HepG2 (cell line): ENCODE data around the gene WDR43. TPM values are rescaled to one million over a fixed set of nuclear protein-coding genes. Genes with fewer than 3 reads are reported as not detected.
A peak's percentile ranks its signal among the peaks of the same experiment; 100 is the strongest.

Experiments used
- ATAC-seq: fragments of 200-7000 bp; cut with Tn5 transposase; 3 replicates; pipeline ENCODE4 v1.9.1; 2020; ENCODE audit warnings: mild to moderate bottlenecking, moderate library complexity
- BruUV-seq: library from RNA; stranded (reverse); fragments of 400-500 nt; replicated peaks from 2 replicates; lab custom pipeline; 2021; lab: Mats Ljungman, UMichigan
- CTCF ChIA-PET: fragments of 300-600 bp; formaldehyde crosslinking; extraction: SDS; loops from one replicate; lab custom pipeline; 2021; ENCODE audit warnings: low total read pairs, inconsistent platforms, low intra/inter-chr PET ratio; lab: Yijun Ruan, JAX
- POLR2A ChIA-PET: fragments of 350-600 bp; sonication (Branson Sonifier 250); formaldehyde crosslinking; loops from one replicate; lab custom pipeline; 2020; ENCODE audit warnings: antibody characterized with exemption, inconsistent platforms; lab: Yijun Ruan, JAX
- DNase-seq: peaks from one replicate; pipeline ENCODE4 v3.0.0-alpha.2; 2015; ENCODE audit warnings: low spot score
- FAIRE-seq: peaks from 3 replicates; lab custom pipeline; 2011; peaks lifted over from hg19 to GRCh38; lab: Jason Lieb, UNC
- H2AFZ ChIP-seq: one replicate; pipeline ENCODE4 v1.6.1; 2011; ENCODE audit warnings: low read length, inconsistent platforms
- H3K27ac ChIP-seq: fragments of 300-600 bp; 3 replicates; pipeline ENCODE4 v1.8.0; 2011; ENCODE audit warnings: mixed run types, mild to moderate bottlenecking, mixed read lengths, low read length, inconsistent platforms; ENCODE audit not compliant: insufficient read depth; ENCODE audit errors: extremely low read length
- H3K27me3 ChIP-seq, 2 experiments: fragments of 200-600 bp in 1 of 2; 2 replicates in 1 of 2; 3 replicates in 1 of 2; pipeline versions ENCODE4 v1.6.0 to v1.8.0; 2011; ENCODE audit warnings: low read length in 2 of 2, mild to moderate bottlenecking in 2 of 2, moderate library complexity in 2 of 2, inconsistent platforms in 1 of 2; ENCODE audit not compliant: insufficient read depth in 2 of 2, control insufficient read depth in 1 of 2
- H3K36me3 ChIP-seq, 2 experiments: fragments of 200-600 bp in 1 of 2; replicated peaks in 1 of 2; 2 replicates in 1 of 2; 3 replicates in 1 of 2; pipeline versions ENCODE4 v1.5.1 to v1.8.0; 2011; ENCODE audit warnings: low read length in 2 of 2, inconsistent platforms in 1 of 2; ENCODE audit not compliant: insufficient read depth in 2 of 2, control insufficient read depth in 1 of 2
- H3K4me1 ChIP-seq: 2 replicates; pipeline ENCODE4 v1.5.1; 2012; ENCODE audit warnings: low read length, inconsistent platforms; ENCODE audit not compliant: insufficient read depth
- H3K4me2 ChIP-seq: 2 replicates; pipeline ENCODE4 v1.6.0; 2011; ENCODE audit warnings: low read depth, low read length, inconsistent platforms
- H3K4me3 ChIP-seq, 3 experiments: fragments of 200-600 bp in 1 of 3; sonication (generic), shearing (Covaris generic) in 1 of 3; replicated peaks in 1 of 3; 2 replicates each; pipeline ENCODE4 v1.5.1; 2011 to 2016; ENCODE audit warnings: low read length in 3 of 3, inconsistent platforms in 2 of 3, low read depth in 2 of 3, mild to moderate bottlenecking in 2 of 3, control low read depth in 1 of 3, mixed read lengths in 1 of 3; ENCODE audit not compliant: insufficient read depth in 1 of 3
- H3K79me2 ChIP-seq: one replicate; pipeline ENCODE4 v1.6.1; 2011; ENCODE audit warnings: low read length, inconsistent platforms; ENCODE audit not compliant: insufficient read depth
- H3K9ac ChIP-seq: 2 replicates; pipeline ENCODE4 v1.6.0; 2011; ENCODE audit warnings: mild to moderate bottlenecking, low read depth, low read length, inconsistent platforms; ENCODE audit not compliant: insufficient read depth
- H3K9me3 ChIP-seq: 2 replicates; pipeline ENCODE4 v1.5.1; 2012; ENCODE audit warnings: mild to moderate bottlenecking, low read length
- H4K20me1 ChIP-seq: 2 replicates; pipeline ENCODE4 v1.6.0; 2011; ENCODE audit warnings: inconsistent platforms, mild to moderate bottlenecking, low read length, moderate library complexity; ENCODE audit not compliant: insufficient read depth
- HNRNPK ChIP-seq: fragments of 200-400 bp; formaldehyde crosslinking; IDR thresholded peaks from 2 replicates; pipeline ENCODE4 v1.6.1; 2018; ENCODE audit warnings: low read length, low read depth, moderate library complexity, mild to moderate bottlenecking; ENCODE audit not compliant: poor library complexity, severe bottlenecking
- RBM22 ChIP-seq: fragments of 200-400 bp; formaldehyde crosslinking; optimal IDR thresholded peaks from 2 replicates; pipeline ENCODE3; 2017; ENCODE audit warnings: mild to moderate bottlenecking, low read length, moderate library complexity
- ZBTB1 ChIP-seq: sonication (generic); formaldehyde crosslinking; IDR thresholded peaks from 2 replicates; pipeline ENCODE4 v1.4.0; 2020; ENCODE audit warnings: missing genetic modification reagents, borderline replicate concordance
- ZNF570 ChIP-seq: sonication (generic); formaldehyde crosslinking; IDR thresholded peaks from 2 replicates; pipeline ENCODE4 v1.4.0; 2020; ENCODE audit warnings: mild to moderate bottlenecking, missing genetic modification reagents, borderline replicate concordance
- WGBS: methylation state at CpG from one replicate; pipeline ENCODE4 v1.1.6; 2017; ENCODE audit warnings: low lambda C conversion rate; 5-methylcytosine and 5-hydroxymethylcytosine counted together
- in situ Hi-C: cut with HindIII; loops from 2 replicates; pipeline ENCODE4 v1.10.0; 2017; ENCODE audit warnings: low pct_unique_long_range_greater_than_20kb; ENCODE audit not compliant: extremely low pct_ligation_motif_present
- intact Hi-C: fragments of 100-400 bp; cut with micrococcal nuclease; formaldehyde crosslinking; loops from one replicate; pipeline ENCODE4 v1.10.0; 2022; ENCODE audit not compliant: unreplicated experiment
- polyA plus RNA-seq, 8 experiments: library from polyadenylated mRNA; depleted of rRNA in 3 of 8; stranded (reverse) in 7 of 8; unstranded in 1 of 8; fragments of >200 nt; fragmentation: Illumina TruSeq in 4 of 8; extraction: Trizol in 4 of 8; gene quantifications; 2 replicates each; pipeline versions ENCODE4 v1.2.1 to v1.2.3, GENCODE V29; 2011 to 2016; ENCODE audit warnings: low read depth in 4 of 8, missing spikeins in 1 of 8, mixed read lengths in 1 of 8; ENCODE audit not compliant: insufficient read depth in 1 of 8
- total RNA-seq, 5 experiments: library from RNA; depleted of rRNA; stranded (reverse); fragments of >200 nt; fragmentation: Illumina TruSeq; extraction: Trizol; gene quantifications; 2 replicates each; pipeline ENCODE4 v1.2.3, GENCODE V29; 2016; ENCODE audit warnings: low read depth in 1 of 5
- TF ChIP-seq, protein P1 (sequence below): sonication (generic); formaldehyde crosslinking; IDR thresholded peaks from 2 replicates; pipeline ENCODE4 v1.4.0; 2020; ENCODE audit warnings: missing genetic modification reagents, borderline replicate concordance

WDR43 gene
- total and polyA plus RNA-seq, 2 of the 13 experiments (the other 11 are each of a cell fraction or from before 2014, with no cell fraction given), result 121 to 167 TPM

DNA sequence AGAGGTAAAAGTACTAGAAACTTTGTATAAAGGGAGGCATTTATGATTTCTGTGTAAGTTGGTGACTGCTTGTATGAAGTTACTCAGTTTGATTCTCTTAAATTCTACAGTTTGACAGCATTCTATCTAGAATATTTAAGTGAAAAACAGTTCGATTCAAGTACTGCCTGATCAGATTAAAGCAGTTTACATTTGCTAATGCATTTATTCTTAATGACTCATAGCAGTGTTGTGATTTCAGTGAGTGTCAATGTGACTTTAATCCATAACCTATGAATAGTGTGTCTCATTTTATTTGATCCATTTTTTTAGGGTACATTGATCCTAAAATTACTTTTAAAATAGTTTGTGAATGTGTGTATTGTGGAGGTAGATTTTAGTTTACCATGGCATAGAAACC lies 35.7 kb downstream of the WDR43 start:
- H3K36me3 ChIP-seq, result peaks cover 31 to 95% of the 10 kb centered on the region in 2 experiments
- no peak overlapping the region for H3K27ac ChIP-seq
- POLR2A ChIA-PET, result no interaction called here
- intact Hi-C loops (no loop called here), in situ Hi-C loops (no loop called here)
- ATAC-seq, result no peak
- 96% methylated on average over 1 of the region's 1 CpG for WGBS
- H3K4me1 ChIP-seq, result no peaks in the 10 kb centered on the region
- peaks cover 6% of the 10 kb centered on the region; the same call in 1 of the 2 replicates for H4K20me1 ChIP-seq
- H3K9ac ChIP-seq, result no peak overlapping the region
- no peaks in the 10 kb centered on the region for H3K9me3 ChIP-seq
- BruUV-seq, result no TSS peak
- CTCF ChIA-PET, result no interaction called here
- H3K4me2 ChIP-seq, result no peak overlapping the region
- no peak for FAIRE-seq
- H3K79me2 ChIP-seq, result peaks cover 10% of the 10 kb centered on the region
- H3K27me3 ChIP-seq, result no peaks in the 10 kb centered on the region
- TF ChIP-seq ZNF570 (CRISPR knock-in tag) (no peak), ZBTB1 (CRISPR knock-in tag) (no peak), HNRNPK (peak; percentile 45)
- no peak overlapping the region for H2AFZ ChIP-seq
- no peak overlapping the region for H3K4me3 ChIP-seq
- DNase-seq, result no peak

DNA sequence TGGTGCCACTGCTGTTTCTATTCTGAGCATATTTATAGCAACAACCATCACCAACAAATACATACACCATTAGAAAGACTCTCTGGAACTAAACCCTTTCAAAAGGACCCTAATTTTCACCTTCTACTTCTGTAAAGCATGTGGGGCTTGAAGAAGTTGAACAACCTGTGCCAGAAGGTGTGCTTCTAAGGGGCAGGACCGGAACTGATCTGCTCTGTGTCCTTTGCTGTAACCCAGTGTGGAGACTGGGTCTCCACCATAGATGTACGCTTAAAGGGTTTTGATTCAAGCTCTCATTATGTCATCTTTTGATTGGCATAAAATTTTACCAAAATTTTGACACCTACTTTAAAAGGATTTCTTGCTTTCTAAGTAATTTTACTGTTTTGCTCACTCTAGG lies 40.3 kb downstream of the WDR43 start:
- in situ Hi-C loops (no loop called here), intact Hi-C loops (no loop called here)
- H3K36me3 ChIP-seq, result peaks cover 34 to 94% of the 10 kb centered on the region in 2 experiments
- peaks cover 3% of the 10 kb centered on the region; the same call in 1 of the 2 replicates for H4K20me1 ChIP-seq
- 100% methylated on average over 2 of the region's 2 CpGs for WGBS
- H3K79me2 ChIP-seq, result no peaks in the 10 kb centered on the region
- FAIRE-seq (no peak), ATAC-seq (no peak; the same call in 2 of the 3 replicates), DNase-seq (no peak)
- H3K4me3 ChIP-seq, result no peak overlapping the region
- H3K9me3 ChIP-seq, result no peaks in the 10 kb centered on the region
- H3K9ac ChIP-seq, result no peak overlapping the region
- CTCF ChIA-PET, result no interaction called here
- H2AFZ ChIP-seq, result no peak overlapping the region
- TF ChIP-seq RBM22, result peak; percentile 92
- TF ChIP-seq, protein P1, sequence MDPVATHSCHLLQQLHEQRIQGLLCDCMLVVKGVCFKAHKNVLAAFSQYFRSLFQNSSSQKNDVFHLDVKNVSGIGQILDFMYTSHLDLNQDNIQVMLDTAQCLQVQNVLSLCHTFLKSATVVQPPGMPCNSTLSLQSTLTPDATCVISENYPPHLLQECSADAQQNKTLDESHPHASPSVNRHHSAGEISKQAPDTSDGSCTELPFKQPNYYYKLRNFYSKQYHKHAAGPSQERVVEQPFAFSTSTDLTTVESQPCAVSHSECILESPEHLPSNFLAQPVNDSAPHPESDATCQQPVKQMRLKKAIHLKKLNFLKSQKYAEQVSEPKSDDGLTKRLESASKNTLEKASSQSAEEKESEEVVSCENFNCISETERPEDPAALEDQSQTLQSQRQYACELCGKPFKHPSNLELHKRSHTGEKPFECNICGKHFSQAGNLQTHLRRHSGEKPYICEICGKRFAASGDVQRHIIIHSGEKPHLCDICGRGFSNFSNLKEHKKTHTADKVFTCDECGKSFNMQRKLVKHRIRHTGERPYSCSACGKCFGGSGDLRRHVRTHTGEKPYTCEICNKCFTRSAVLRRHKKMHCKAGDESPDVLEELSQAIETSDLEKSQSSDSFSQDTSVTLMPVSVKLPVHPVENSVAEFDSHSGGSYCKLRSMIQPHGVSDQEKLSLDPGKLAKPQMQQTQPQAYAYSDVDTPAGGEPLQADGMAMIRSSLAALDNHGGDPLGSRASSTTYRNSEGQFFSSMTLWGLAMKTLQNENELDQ (CRISPR knock-in tag), result no peak
- no peaks in the 10 kb centered on the region for H3K27me3 ChIP-seq
- POLR2A ChIA-PET, result no interaction called here
- H3K4me2 ChIP-seq, result no peak overlapping the region
- no peaks in the 10 kb centered on the region for H3K4me1 ChIP-seq
- BruUV-seq, result no TSS peak
- H3K27ac ChIP-seq, result no peak overlapping the region
